Hippocampal formation (tissue), 2 donors: Measurements from ENCODE around the gene MLYCD.

ENCODE experiments used
- DNase-seq, 2 donors: peaks; one replicate each; lab custom pipeline; 2025; lab: John Stamatoyannopoulos, UW

MLYCD gene

DNA sequence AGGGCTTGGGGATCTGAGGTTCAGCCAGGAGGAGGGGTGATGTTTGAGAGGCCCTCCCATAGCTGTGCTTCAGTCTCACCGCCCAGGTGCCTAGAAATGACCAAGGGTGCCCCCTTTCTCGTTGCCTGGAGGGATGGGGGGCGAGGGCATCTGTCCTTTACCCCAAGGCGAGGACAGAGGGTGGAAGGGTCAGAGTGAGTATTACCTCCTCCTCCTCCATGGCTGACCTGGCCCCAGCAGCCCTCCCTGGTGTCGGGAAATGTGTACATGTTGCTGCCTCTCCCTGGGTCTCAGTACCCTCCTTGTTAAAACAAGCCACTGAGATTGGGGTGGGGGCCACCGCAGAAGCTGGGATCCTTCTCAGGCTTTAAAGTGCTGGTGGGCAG, 71.5 kb downstream of the MLYCD start:
- DNase-seq: no peak

DNA sequence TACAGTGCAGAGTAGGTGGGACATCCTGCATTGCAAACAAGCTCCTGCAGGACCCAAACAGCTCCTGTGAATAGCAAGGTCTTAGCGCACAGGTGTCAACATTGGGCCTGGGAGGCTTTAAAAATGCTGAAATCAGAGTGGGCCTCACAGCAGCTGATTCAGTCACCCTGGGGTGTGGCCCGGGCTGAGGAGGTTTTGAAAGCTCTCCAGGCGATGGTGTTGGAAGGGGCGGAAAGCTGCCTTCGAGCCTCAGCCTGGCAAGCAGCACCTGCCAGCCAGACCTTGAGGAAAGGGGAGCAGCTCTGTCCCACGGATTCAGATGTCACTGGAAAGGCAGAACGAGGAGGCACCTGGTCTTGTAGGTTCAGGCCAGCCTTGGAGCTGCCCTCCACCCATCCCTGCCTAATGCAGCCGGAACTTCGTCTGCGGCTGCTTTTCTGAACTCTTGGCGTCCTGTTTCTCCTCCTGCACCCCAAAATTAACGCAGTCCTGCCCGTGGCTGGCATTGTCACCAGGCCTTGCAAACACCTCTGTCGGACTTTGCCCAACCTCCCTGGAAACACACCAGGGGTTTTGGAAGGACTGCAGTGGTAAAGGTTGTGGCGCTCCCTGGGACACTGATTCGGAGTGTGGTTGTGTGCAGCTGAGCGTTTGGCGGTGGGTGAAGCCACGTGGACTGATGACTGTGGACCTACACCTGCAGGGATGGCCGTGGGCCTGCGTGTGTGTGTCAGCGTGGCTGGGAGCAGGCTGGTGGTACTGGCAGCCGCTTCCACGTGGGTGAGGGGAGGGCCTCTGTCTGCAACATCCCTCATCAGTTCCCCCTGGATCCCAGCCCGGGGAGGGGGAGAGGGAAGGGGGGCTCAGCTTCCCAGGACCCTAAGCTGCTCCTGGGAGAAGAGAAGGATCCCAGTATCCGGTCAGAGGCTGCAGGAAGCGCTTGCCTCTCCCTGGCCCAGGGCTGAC, 72.5 kb downstream of the MLYCD start:
- DNase-seq: no peak

DNA sequence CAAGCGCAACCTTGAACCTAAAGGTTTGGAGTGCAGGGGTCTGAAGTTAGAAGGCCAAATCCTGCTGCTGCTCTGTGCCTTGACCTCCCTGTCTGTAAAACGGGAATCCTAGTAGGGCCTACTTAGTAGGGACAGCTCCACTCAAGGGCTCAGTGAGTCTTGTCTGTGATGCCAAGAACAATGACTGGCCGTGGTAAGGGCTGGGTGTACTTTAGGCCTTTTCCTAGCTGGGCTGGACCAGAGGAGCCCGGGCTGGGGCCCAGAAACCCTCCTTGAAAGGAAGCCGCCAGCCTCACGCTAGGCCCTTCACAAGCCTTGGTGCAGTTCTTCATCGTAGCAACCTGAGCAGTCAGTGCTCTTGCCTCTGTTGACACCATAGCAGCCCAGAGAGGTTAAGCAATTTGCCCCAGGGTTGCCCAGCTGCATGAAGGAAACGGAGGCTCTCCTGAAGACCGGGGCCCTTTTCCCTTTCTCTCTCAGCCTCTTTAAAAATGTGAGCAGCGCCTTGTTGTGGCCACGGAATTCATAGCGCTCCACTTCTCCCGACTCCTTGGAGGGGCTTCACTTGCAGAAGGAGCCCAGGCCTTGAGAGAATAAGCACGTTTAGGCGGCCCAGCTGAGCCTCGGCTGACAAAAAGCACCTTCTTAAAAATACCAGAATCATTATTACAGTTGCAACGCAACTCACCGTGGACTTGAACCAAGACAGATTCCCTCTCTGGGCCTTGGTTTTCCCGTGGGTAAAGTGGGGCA, 73.5 kb downstream of the MLYCD start:
- DNase-seq: no peak

DNA sequence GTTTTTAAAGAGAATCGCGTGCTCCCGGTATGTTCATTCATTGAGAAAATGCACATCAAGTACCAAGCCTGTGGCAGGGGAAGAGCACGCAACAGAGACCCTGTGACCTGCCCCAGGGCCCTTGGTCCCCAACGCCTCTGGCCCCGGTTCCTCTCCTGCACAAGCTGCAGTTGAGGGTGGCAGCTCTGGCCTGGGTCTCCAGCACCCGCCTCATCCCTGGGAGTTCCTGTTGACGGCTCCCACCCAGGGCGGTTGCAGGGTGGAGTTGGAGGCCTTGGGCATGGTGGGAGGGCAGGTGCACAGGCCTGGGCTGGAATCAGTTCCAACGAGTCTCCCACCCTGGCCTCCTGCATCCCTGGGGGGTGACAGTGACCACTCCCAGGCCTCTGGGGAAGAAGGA, 74.2 kb downstream of the MLYCD start:
- DNase-seq: no peak

DNA sequence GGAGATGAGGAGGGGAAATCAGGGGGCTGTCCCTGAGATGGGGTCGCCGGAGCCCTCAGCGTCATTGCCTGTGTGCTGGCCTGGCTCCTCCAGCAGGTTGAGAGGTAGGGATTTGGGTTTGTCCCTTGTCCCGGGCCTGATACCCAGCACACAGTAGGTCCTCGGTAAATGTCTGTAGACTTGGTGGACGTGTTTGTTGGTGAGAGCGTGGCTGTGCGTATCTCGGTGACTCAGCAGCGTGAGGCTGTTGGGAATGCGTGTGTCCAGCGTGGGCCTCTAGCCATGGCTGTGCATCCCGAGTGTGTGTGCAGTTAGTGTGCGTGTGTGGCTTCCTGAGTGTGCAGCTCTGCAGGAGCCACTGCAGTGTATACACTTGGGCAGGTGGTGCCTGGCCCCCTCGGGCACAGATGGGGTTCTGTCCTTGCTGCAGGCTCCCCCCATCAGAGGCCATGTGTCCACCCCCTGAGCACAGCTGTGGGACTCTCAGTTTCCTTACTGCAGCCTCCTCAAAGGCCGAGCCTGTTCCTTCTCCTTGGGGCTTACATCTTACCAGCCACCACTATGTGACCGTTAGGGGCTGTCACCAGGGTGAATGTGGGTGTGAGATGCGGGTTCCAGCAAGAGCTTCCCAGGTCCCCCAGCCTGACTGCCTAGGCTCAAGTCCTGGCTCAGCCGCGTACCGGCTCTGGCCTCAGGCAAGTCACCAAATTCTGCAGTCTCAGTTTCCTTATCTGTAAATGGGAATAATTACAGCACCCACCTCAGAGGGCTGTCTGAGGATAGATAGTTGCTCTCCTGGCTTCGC, 74.9 kb downstream of the MLYCD start:
- DNase-seq: no peak

DNA sequence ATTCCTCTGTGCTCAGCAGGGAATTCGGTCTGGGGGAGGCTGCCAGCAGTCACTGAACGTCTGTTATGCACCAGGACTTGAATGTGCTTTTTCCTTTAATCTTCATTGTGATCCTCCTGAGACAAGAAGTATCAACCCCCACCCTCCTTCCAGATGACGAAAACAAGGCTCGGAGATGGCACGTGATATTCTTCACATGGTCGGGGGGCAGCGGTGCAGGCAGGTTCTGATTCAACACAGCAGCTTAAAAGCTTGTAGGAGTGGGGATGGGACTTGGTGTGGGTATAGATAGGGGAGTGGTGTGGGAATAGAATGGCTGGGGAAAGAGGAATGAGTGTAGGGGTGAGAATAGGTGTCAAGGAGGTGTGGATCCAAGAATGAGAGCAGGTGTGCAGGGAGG, 75.6 kb downstream of the MLYCD start:
- no peak for DNase-seq

DNA sequence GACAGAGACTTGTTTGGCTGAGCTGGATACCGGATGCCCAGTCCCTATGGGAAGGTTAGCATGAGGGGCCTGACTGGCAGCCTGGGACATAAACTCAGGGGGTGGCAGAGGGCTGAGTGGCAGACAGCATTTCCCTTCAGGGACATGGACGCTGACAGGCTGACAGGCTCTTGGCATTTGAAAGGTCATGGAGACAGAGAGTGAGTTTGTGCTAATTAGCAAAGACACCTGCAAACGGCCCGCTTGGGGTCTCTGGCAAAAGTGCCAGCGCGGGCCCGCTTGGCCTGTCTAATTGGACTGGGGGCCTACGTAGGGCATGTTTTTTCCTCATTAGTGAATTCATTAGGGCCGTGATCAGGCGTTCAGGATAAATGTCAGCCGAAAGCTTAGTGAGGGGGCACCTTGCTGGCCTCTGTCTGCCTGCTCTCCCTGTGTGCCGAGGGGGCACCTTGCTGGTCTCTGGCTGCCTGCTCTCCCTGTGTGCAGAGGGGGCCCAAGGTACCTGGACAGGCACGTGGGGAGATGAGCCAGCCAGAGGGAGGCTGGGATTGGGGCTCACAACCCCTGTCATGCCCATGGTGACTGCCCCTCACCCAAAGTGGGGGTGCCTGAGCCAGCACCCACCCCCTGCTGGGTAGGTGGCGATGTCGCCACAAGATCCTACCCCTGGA, 76.8 kb downstream of the MLYCD start:
- no peak for DNase-seq
